GM10266 (cell line): ENCODE results near the gene PTPN1.
A peak's percentile ranks its signal among the peaks of the same experiment; 100 is the strongest.

Experiments
- DNase-seq: peaks from one replicate; pipeline ENCODE4 v3.0.0; 2012; ENCODE audit errors: extremely low spot score
- CTCF ChIP-seq: IDR thresholded peaks from 2 replicates; pipeline ENCODE4 v1.5.1; 2012; ENCODE audit warnings: mild to moderate bottlenecking, low read depth; ENCODE audit not compliant: control insufficient read depth, insufficient read depth; ENCODE audit errors: missing control alignments

The PTPN1 gene

DNA sequence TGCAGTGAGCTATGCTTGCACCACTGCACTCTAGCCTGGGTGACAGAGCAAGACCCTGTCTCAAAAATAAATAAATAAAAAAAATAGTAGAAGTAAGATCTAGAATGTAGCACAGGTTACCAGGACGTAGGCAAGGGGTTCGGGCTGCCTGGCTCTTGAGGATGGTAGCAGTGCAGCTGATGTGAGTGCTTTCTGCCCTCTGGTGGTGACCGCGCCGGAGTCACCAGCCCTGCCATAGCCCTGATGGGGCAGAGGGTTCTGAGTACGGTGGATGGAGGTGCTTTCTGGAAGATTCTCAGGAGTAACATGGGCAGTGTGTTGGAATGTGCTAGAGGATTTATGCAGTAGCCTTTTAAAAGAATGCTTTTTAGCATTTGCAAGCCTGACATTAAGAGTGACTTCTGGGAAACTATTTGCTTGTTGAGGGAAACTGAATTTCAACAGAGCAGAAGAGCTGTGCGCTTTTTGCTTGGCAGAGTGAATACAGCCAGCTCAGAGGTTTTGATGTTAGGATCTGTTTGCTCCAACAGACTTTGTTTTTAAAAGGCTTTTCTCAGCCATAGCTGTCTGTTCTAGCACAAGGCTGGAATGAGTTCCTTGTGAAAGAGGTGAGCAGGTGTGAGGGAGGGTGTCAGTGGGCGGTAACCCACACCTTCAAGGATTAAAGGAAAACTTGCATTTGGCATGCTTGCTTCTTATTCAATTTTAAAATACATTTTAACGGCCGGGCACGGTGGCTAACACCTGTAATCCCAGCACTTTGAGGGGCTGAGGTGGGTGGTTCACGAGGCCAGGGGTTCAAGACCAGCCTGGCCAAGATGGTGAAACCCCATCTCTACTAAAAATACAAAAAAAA is 65.9 kb downstream of the PTPN1 start:
- DNase-seq: no peak
- peak; percentile 69 for TF ChIP-seq CTCF

- no peak for DNase-seq
- TF ChIP-seq CTCF: no peak
These were observed 67.2 kb downstream of the PTPN1 start for GRCh38 chr20:50577175-50578018.

- no peak for DNase-seq
- TF ChIP-seq CTCF: no peak
These were observed 68.0 kb downstream of the PTPN1 start for GRCh38 chr20:50578061-50578777.

DNA sequence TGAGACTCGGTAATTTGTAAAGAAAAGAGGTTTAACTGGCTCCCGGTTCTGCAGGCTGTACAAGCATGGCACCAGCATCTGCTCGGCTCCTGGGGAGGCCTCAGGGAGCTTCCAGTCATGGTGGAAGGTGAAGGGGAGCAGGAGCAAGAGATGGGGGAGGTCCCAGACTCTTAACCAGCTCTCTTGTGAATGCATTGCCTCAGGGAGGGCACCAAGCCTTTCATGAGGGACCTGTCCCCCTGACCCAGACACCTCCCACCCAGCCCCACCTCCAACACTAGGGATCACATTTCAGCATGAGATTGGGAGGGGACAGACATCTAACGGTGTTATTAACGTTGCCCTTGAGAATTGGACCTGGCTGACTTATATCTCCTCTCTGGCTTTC is 68.6 kb downstream of the PTPN1 start:
- no peak for DNase-seq
- no peak for TF ChIP-seq CTCF

GRCh38 chr20:50579511-50579910 is 69.3 kb downstream of the PTPN1 start:
- no peak for DNase-seq
- TF ChIP-seq CTCF: no peak

DNA sequence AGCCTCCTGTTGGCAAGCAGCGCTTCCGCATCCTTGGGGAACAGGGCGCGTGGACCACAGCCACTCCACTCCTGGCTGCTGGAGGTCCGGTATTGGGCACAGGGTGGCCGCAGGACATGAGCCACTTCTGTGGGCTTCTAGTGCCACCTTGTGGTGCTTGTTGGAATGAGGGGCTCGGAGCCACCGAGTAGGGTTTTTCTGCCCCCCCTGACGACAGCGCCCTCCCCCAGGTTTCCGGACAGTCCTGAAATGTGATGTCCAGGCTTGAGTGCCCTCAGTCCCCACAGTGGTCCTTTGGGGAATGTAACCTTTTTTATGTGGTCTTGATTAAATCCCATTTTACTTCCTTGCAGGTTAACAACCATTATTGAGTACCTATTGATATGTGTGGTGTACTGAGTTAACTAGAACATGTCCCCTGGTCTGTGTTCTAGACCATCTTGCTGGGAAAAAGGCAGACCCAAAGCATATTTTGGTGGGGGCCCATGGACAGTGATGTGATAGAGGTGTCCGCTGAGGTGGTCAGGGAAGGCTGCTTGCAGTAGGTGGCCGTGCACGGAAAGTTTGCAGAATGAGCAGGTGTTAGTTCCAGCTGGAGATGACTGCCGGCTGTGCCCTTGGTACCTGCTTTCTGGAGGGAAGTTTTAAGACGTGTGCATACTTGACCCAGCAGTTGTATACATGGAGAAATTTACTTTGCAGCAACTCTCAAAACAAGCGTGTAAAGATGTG is 70.0 kb downstream of the PTPN1 start:
- TF ChIP-seq CTCF: peak; percentile 73
- DNase-seq: peak; percentile 62
